ENCODE results near the gene MYH7B. TPM values are rescaled to one million over a fixed set of nuclear protein-coding genes. Genes with fewer than 3 reads are reported as not detected.

Gene MYH7B
- total RNA-seq, 1 experiment from 2014 or later, result 0.22 TPM

GRCh38 chr20:34951252-34951651, 4.4 kb upstream of the MYH7B start:
- no peaks in the 10 kb centered on the region for H3K79me1 ChIP-seq (ENCODE audit: insufficient read depth, low read depth, low read length, poor library complexity, severe bottlenecking)
- no peak overlapping the region for H3K4me3 Mint-ChIP-seq

More at GRCh38 chr20:34951252-34951651, 4.4 kb upstream of the MYH7B start:
- Mint-ChIP-seq H3K27me3 (ENCODE audit: low read depth) (no peaks in the 10 kb centered on the region; the same call in 1 of the 2 replicates), H3K27ac (peak overlapping the region in 2 of 3 experiments; percentile 63 to 90; a peak in 3 of 7 replicates), H3K4me1 (peaks cover 28 to 35% of the 10 kb centered on the region in 2 experiments), H3K36me3 (ENCODE audit: insufficient read depth in 1 of 3, low read depth in 3 of 3) (peaks cover 0 to 12% (median 5%) of the 10 kb centered on the region in 3 experiments; a peak in 4 of 7 replicates), H3K9me3 (no peaks in the 10 kb centered on the region; a peak in 1 of 5 replicates)
- no peaks in the 10 kb centered on the region for H4K20me1 ChIP-seq (ENCODE audit: control insufficient read depth, insufficient read depth, insufficient read length)
- H3K4me2 ChIP-seq (ENCODE audit: insufficient read depth, insufficient read length, low read length), result no peak overlapping the region
- TF ChIP-seq CTCF (conservative IDR thresholded peaks at IDR 0.05), result no peak
- H3K18ac ChIP-seq (ENCODE audit: insufficient read length, low read depth, low read length), result no peak overlapping the region
- no peak overlapping the region for H3K9ac ChIP-seq (ENCODE audit: extremely low read depth, insufficient read length, low read length)
- H2BK12ac ChIP-seq (ENCODE audit: insufficient read length, low read depth, low read length), result no peak overlapping the region
- H3K9me3 ChIP-seq (ENCODE audit: control insufficient read depth, low read depth, low read length), result no peaks in the 10 kb centered on the region
- no peaks in the 10 kb centered on the region for H3K27me3 ChIP-seq (ENCODE audit: insufficient read depth, low read length)
- peaks cover 5% of the 10 kb centered on the region for H3K23me2 ChIP-seq (ENCODE audit: insufficient read length, low read depth, low read length, poor library complexity, severe bottlenecking)
- no peaks in the 10 kb centered on the region for H3K79me2 ChIP-seq (ENCODE audit: insufficient read depth, low read length)
- H2BK5ac ChIP-seq (ENCODE audit: insufficient read length, low read length), result no peak overlapping the region
- H4K91ac ChIP-seq (ENCODE audit: insufficient read length, low read depth, low read length), result no peak overlapping the region
- no peak overlapping the region for H3K56ac ChIP-seq (ENCODE audit: insufficient read length, low read depth, low read length)
- H3K23ac ChIP-seq (ENCODE audit: insufficient read length, low read depth, low read length), result no peak overlapping the region
- H2BK20ac ChIP-seq (ENCODE audit: low read depth, low read length, poor library complexity, severe bottlenecking), result no peak overlapping the region
- H3K4me1 ChIP-seq (ENCODE audit: insufficient read depth, low read length), result no peaks in the 10 kb centered on the region
- no peak overlapping the region for H2BK15ac ChIP-seq (ENCODE audit: low read depth, low read length)
- no peak overlapping the region for H2AFZ ChIP-seq (ENCODE audit: low read length)
- H2AK5ac ChIP-seq (ENCODE audit: insufficient read length, low read length), result no peak overlapping the region
- WGBS (ENCODE audit: extremely low coverage, insufficient read length, low lambda C conversion rate), result no CpG with 5 or more reads among the region's 2 CpGs
- H3T11ph ChIP-seq (ENCODE audit: low read length), result no peak overlapping the region
- H3K27ac ChIP-seq (ENCODE audit: insufficient read length, low read depth, low read length), result no peak overlapping the region
- no peak for DNase-seq
- no peak overlapping the region for H3K4ac ChIP-seq (ENCODE audit: low read depth, low read length)
- H4K8ac ChIP-seq (replicated peaks; ENCODE audit: insufficient read length, low read depth, low read length), result no peak overlapping the region
- no peak overlapping the region for H4K5ac ChIP-seq (ENCODE audit: insufficient read length, low read depth, low read length)
- H2BK120ac ChIP-seq (ENCODE audit: low read depth, low read length, poor library complexity, severe bottlenecking), result no peak overlapping the region
- no peak overlapping the region for H3K14ac ChIP-seq (ENCODE audit: insufficient read depth, low read length)
